ENCODE data around the gene SMIM35. TPM values are rescaled to one million over a fixed set of nuclear protein-coding genes. Genes with fewer than 3 reads are reported as not detected.

Gene SMIM35
- total RNA-seq, 4 donors from 2014 or later, result 0.47 TPM; not detected in 3

- ATAC-seq (ENCODE audit: low FRiP score) (no peak), DNase-seq (ENCODE audit: low spot score) (no peak)
- TF ChIP-seq CTCF (IDR thresholded peaks at IDR 0.05), result no peak
These were observed 84.7 kb downstream of the SMIM35 start for GRCh38 chr11:118002010-118002540.

GRCh38 chr11:118001494-118001971 is 85.2 kb downstream of the SMIM35 start:
- no peak for TF ChIP-seq CTCF (IDR thresholded peaks at IDR 0.05)
- DNase-seq (ENCODE audit: low spot score) (no peak), ATAC-seq (ENCODE audit: low FRiP score) (no peak)

- no peak for TF ChIP-seq CTCF (IDR thresholded peaks at IDR 0.05)
- ATAC-seq (ENCODE audit: low FRiP score), result no peak
- DNase-seq (ENCODE audit: low spot score), result no peak
These were observed 85.9 kb downstream of the SMIM35 start for GRCh38 chr11:118000850-118001228.

DNA sequence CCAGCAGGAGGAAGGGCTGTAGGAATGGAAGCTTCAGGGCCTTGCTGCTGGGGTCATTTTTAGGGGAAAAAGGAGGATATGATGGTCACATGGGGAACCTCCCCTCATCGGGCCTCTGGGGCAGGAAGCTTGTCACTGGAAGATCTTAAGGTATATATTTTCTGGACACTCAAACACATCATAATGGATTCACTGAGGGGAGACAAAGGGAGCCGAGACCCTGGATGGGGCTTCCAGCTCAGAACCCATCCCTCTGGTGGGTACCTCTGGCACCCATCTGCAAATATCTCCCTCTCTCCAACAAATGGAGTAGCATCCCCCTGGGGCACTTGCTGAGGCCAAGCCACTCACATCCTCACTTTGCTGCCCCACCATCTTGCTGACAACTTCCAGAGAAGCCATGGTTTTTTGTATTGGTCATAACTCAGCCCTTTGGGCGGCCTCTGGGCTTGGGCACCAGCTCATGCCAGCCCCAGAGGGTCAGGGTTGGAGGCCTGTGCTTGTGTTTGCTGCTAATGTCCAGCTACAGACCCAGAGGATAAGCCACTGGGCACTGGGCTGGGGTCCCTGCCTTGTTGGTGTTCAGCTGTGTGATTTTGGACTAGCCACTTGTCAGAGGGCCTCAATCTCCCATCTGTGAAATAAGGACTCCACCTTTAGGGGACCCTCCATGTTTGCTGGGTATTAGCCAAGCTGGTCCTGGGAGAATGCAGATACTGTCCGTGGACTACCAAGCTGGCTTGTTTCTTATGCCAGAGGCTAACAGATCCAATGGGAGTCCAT is 86.5 kb downstream of the SMIM35 start:
- DNase-seq (ENCODE audit: low spot score) (no peak), ATAC-seq (ENCODE audit: low FRiP score) (no peak)
- TF ChIP-seq CTCF (IDR thresholded peaks at IDR 0.05), result no peak

- no peak for TF ChIP-seq CTCF (IDR thresholded peaks at IDR 0.05)
- DNase-seq (ENCODE audit: low spot score) (no peak), ATAC-seq (ENCODE audit: low FRiP score) (no peak)
These were observed 87.3 kb downstream of the SMIM35 start for GRCh38 chr11:117999354-117999993.

- ATAC-seq (ENCODE audit: low FRiP score) (no peak), DNase-seq (ENCODE audit: low spot score) (no peak)
- TF ChIP-seq CTCF (IDR thresholded peaks at IDR 0.05), result no peak
These were observed 88.0 kb downstream of the SMIM35 start for GRCh38 chr11:117998664-117999353.

Measured in omental fat pad (tissue), 4 donors.